Measurements from ENCODE around the gene ANOS1.

DNA sequence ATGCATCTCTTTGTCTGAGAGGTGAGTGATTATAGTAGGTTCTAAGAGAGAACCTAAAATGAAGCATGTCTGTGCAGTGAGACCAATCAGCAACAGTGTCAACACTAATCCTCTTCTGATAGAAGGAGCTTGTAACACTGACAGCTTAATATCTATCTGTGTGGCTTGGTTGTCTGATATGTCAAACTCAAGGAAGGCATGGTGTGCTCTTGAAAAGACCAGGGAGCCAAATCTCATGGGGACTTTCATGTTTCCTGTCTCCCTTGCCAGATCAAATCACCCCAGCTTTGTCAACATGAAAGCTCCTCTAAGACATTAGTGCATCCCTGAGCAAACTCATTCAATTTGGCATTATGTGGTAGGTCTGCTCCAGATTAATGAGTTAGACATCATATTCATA is 95.4 kb downstream of the ANOS1 start:
- TF ChIP-seq BHLHE40 (IDR thresholded peaks at IDR 0.05; ENCODE audit: low read depth, low read length) (no peak), RAD21 (conservative IDR thresholded peaks at IDR 0.05 in 1 of 2, IDR thresholded peaks at IDR 0.05 in 1 of 2) (no peak), EHF (CRISPR knock-in tag; IDR thresholded peaks at IDR 0.05) (no peak), CHD4 (IDR thresholded peaks at IDR 0.05; ENCODE audit: borderline replicate concordance) (no peak), POLR2A (IDR thresholded peaks at IDR 0.05; ENCODE audit: low read length) (no peak), CHD2 (IDR thresholded peaks at IDR 0.05; ENCODE audit: low read length, partially characterized antibody) (no peak), SREBF2 (IDR thresholded peaks at IDR 0.05) (no peak), SMC3 (IDR thresholded peaks at IDR 0.05) (no peak), RFX5 (IDR thresholded peaks at IDR 0.05) (no peak), RCOR1 (IDR thresholded peaks at IDR 0.05; ENCODE audit: low read depth, low read length) (no peak)
- TF ChIP-seq, protein P1, sequence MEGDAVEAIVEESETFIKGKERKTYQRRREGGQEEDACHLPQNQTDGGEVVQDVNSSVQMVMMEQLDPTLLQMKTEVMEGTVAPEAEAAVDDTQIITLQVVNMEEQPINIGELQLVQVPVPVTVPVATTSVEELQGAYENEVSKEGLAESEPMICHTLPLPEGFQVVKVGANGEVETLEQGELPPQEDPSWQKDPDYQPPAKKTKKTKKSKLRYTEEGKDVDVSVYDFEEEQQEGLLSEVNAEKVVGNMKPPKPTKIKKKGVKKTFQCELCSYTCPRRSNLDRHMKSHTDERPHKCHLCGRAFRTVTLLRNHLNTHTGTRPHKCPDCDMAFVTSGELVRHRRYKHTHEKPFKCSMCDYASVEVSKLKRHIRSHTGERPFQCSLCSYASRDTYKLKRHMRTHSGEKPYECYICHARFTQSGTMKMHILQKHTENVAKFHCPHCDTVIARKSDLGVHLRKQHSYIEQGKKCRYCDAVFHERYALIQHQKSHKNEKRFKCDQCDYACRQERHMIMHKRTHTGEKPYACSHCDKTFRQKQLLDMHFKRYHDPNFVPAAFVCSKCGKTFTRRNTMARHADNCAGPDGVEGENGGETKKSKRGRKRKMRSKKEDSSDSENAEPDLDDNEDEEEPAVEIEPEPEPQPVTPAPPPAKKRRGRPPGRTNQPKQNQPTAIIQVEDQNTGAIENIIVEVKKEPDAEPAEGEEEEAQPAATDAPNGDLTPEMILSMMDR (IDR thresholded peaks at IDR 0.05), result no peak
